ENCODE results near the gene GPI. TPM values are rescaled to one million over a fixed set of nuclear protein-coding genes. Genes with fewer than 3 reads are reported as not detected.

The GPI gene
- total RNA-seq, 1 experiment from 2014 or later: 370 TPM

DNA sequence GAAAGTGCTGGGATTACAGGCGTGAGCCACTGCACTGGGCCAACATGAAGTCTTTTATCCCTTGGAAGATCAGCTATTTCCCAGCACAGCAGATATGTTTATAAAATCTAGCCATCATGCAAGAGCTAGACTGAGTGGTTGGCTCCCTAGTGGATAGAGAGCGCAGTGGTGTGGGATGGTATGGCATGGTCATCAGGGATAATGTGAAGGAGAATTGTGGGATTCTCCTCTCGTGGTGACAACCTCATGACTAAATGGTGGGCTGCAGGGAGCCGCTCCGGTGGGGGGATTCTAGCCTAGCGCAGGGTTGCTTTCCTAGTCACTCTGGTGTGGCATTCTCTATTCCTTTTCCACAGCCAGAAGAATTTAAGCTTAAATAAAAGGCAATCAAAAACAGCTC, 43.3 kb upstream of the GPI start:
- in situ Hi-C loops (cut with HindIII; ENCODE audit: low pct_unique_long_range_greater_than_20kb, low sequenced_read_pairs): no loop called here

DNA sequence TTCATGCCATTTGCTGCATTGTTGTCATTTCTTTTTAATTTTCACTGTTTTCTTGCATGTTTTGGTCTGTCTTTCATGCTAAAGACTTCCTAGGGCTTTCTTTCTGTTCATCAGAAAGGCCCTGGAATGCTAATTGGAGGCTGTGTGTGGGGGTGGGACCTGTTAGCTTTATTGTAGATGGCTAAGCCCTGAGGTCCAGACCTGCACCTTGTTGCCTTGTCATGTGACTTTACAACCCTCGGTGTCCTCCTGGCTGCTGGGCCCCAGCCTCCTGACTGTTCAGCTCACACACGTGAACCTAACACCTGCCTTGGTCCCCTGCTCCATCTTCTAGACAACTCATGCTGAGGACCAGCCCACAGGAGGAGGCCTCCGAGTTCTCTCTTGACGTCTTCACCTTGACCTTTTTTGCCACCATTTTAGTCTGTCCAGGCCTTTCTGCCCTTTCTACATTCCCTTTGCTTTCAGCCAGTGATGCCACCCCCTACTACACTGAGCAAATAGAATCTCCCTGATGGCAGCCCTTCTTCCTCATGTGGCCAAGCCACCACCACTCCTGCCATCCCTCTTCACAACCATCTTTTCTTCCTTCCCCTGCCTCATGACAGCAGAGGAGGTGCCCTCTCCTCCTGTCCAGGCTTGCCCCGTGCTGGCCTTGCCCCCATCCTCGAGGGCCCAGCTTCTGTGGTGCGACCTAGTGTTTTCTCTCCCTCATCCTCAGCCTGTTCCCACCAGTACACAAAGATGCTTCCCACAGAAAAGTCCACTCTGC, 41.4 kb upstream of the GPI start:
- DNase-seq (ENCODE audit: low read depth, low spot score): no peak
- in situ Hi-C loops (cut with HindIII; ENCODE audit: low pct_unique_long_range_greater_than_20kb, low sequenced_read_pairs): no loop called here
- no peak overlapping the region for H3K27ac ChIP-seq (ENCODE audit: low read length)
- no peaks in the 10 kb centered on the region for H3K27me3 ChIP-seq (ENCODE audit: control insufficient read depth, insufficient read depth, low read length)
- H3K36me3 ChIP-seq (ENCODE audit: control insufficient read depth, insufficient read depth, low read length): 0 out of 2 replicates have a peak, but pooled peaks cover 5% of the 10 kb centered on the region
- no peaks in the 10 kb centered on the region for H3K9me3 ChIP-seq (ENCODE audit: control insufficient read depth, insufficient read depth, low read depth, low read length)
- no TSS peak for BruUV-seq (replicated peaks)
- H3K4me3 ChIP-seq (ENCODE audit: low read depth in 2 of 2, low read length in 2 of 2): no peak overlapping the region
- TF ChIP-seq POLR2AphosphoS5 (IDR thresholded peaks at IDR 0.05; ENCODE audit: low read depth, low read length) (no peak), SIN3A (IDR thresholded peaks at IDR 0.05; ENCODE audit: borderline replicate concordance, insufficient read depth, low read depth, low read length) (no peak), TCF7L2 (IDR thresholded peaks at IDR 0.05; ENCODE audit: low read depth, low read length) (no peak)
- TF ChIP-seq, protein P1, sequence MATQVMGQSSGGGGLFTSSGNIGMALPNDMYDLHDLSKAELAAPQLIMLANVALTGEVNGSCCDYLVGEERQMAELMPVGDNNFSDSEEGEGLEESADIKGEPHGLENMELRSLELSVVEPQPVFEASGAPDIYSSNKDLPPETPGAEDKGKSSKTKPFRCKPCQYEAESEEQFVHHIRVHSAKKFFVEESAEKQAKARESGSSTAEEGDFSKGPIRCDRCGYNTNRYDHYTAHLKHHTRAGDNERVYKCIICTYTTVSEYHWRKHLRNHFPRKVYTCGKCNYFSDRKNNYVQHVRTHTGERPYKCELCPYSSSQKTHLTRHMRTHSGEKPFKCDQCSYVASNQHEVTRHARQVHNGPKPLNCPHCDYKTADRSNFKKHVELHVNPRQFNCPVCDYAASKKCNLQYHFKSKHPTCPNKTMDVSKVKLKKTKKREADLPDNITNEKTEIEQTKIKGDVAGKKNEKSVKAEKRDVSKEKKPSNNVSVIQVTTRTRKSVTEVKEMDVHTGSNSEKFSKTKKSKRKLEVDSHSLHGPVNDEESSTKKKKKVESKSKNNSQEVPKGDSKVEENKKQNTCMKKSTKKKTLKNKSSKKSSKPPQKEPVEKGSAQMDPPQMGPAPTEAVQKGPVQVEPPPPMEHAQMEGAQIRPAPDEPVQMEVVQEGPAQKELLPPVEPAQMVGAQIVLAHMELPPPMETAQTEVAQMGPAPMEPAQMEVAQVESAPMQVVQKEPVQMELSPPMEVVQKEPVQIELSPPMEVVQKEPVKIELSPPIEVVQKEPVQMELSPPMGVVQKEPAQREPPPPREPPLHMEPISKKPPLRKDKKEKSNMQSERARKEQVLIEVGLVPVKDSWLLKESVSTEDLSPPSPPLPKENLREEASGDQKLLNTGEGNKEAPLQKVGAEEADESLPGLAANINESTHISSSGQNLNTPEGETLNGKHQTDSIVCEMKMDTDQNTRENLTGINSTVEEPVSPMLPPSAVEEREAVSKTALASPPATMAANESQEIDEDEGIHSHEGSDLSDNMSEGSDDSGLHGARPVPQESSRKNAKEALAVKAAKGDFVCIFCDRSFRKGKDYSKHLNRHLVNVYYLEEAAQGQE (IDR thresholded peaks at IDR 0.05; ENCODE audit: insufficient read depth in 1 of 2, low read depth in 2 of 2, low read length in 1 of 2): no peak
- TF ChIP-seq, protein P2, sequence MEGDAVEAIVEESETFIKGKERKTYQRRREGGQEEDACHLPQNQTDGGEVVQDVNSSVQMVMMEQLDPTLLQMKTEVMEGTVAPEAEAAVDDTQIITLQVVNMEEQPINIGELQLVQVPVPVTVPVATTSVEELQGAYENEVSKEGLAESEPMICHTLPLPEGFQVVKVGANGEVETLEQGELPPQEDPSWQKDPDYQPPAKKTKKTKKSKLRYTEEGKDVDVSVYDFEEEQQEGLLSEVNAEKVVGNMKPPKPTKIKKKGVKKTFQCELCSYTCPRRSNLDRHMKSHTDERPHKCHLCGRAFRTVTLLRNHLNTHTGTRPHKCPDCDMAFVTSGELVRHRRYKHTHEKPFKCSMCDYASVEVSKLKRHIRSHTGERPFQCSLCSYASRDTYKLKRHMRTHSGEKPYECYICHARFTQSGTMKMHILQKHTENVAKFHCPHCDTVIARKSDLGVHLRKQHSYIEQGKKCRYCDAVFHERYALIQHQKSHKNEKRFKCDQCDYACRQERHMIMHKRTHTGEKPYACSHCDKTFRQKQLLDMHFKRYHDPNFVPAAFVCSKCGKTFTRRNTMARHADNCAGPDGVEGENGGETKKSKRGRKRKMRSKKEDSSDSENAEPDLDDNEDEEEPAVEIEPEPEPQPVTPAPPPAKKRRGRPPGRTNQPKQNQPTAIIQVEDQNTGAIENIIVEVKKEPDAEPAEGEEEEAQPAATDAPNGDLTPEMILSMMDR (IDR thresholded peaks at IDR 0.05): no peak
- H3K4me1 ChIP-seq (ENCODE audit: control insufficient read depth, insufficient read depth, low read length): no peaks in the 10 kb centered on the region
- CTCF ChIA-PET: interaction anchor here (0.7 kb wide), 1 partner anchor 10 kb away, joined by 11 read pairs; no protein-coding TSS in a partner anchor
- peak; percentile 26; the same call in 1 of the 2 replicates for ATAC-seq
- POLR2A ChIA-PET: interaction anchor here (0.6 kb wide), 1 partner anchor 508 kb away, joined by 3 read pairs; no protein-coding TSS in a partner anchor
- intact Hi-C loops (cut with micrococcal nuclease; ENCODE audit: unreplicated experiment): no loop called here

More for the DNA sequence above, 43.3 kb upstream of the GPI start:
- H3K4me3 ChIP-seq (ENCODE audit: low read depth in 2 of 2, low read length in 2 of 2): no peak overlapping the region
- intact Hi-C loops (cut with micrococcal nuclease; ENCODE audit: unreplicated experiment): no loop called here
- peak; percentile 54; the same call in 1 of the 2 replicates for ATAC-seq
- ChIA-PET POLR2A (interaction anchor here (0.5 kb wide), 1 partner anchor 127 kb away, joined by 5 read pairs; no protein-coding TSS in a partner anchor), CTCF (no interaction called here)
- 0 out of 2 replicates have a peak, but pooled peaks cover 2% of the 10 kb centered on the region for H3K36me3 ChIP-seq (ENCODE audit: control insufficient read depth, insufficient read depth, low read length)
- H3K27me3 ChIP-seq (ENCODE audit: control insufficient read depth, insufficient read depth, low read length): no peaks in the 10 kb centered on the region
- no peaks in the 10 kb centered on the region for H3K4me1 ChIP-seq (ENCODE audit: control insufficient read depth, insufficient read depth, low read length)
- no peak for DNase-seq (ENCODE audit: low read depth, low spot score)
- BruUV-seq (replicated peaks): no TSS peak
- no peaks in the 10 kb centered on the region for H3K9me3 ChIP-seq (ENCODE audit: control insufficient read depth, insufficient read depth, low read depth, low read length)
- no peak overlapping the region for H3K27ac ChIP-seq (ENCODE audit: low read length)
- TF ChIP-seq SIN3A (IDR thresholded peaks at IDR 0.05; ENCODE audit: borderline replicate concordance, insufficient read depth, low read depth, low read length) (no peak), POLR2AphosphoS5 (IDR thresholded peaks at IDR 0.05; ENCODE audit: low read depth, low read length) (no peak), TCF7L2 (IDR thresholded peaks at IDR 0.05; ENCODE audit: low read depth, low read length) (no peak)
- TF ChIP-seq, protein P1 (IDR thresholded peaks at IDR 0.05; ENCODE audit: insufficient read depth in 1 of 2, low read depth in 2 of 2, low read length in 1 of 2): no peak
- TF ChIP-seq, protein P2 (IDR thresholded peaks at IDR 0.05): no peak

All from Panc1 (cell line).